D721Med (cell line): Measurements from ENCODE around the gene FGR.
"Not testable (repeated sequence)": the region's sequence is repeated elsewhere in the genome, so short reads cannot be mapped to it uniquely, and the experiment has no call there.

Experiments
- DNase-seq: peaks from one replicate; pipeline ENCODE4 v3.0.0; 2011; ENCODE audit warnings: low spot score; ENCODE audit not compliant: insufficient read length
- FAIRE-seq: peaks from 2 replicates; lab custom pipeline; 2011; peaks lifted over from hg19 to GRCh38; lab: Jason Lieb, UNC
- TF ChIP-seq, protein P1 (sequence below): IDR thresholded peaks from 2 replicates; pipeline ENCODE4 v1.5.1; 2012; ENCODE audit warnings: mild to moderate bottlenecking, control low read depth; ENCODE audit not compliant: insufficient read depth; ENCODE audit errors: missing control alignments

Gene FGR

DNA sequence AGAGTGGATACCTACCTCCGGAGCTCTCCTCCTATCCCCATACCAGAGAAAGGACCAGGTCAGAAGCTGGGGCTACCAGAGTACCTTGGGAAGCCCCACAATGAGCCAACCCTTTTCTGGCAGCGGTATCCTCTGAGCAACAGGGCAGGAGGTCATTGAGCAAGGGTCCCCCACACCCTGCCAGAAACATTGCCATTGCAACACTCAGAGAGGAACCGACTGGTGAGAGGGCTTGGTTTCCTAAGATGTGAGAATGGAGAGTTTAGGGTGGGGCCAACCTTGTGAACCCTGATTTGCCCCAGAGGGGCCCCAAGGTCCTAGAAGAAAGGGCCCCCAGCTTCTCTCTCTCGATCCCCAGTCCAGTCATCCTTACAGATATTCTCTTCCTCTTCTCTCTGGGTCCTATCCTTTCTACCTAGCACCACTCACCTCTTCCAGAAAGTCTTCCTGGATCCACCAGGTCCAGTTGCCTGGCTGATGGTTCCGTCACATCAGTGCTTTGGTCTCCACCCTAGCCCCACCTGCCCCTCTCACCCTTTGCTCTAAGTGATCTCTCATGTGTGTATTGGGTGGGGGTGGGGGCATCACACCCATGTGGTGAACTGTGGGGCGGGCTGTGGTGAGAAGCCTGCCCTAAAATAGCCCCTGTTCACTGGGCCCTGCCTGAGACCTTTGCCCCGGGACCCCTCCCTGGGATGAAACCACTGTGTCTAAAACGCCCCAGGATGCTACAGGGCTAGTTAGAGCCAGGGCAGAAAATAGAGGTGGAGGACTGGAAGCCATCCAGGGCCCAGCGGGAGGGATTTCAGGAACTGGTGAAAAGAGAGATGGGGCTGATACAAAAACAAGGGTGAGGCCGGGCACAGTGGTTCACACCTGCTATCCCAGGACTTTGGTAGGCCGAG, 8.7 kb downstream of the FGR start:
- FAIRE-seq, result no peak
- no peak for DNase-seq
- TF ChIP-seq, protein P1, sequence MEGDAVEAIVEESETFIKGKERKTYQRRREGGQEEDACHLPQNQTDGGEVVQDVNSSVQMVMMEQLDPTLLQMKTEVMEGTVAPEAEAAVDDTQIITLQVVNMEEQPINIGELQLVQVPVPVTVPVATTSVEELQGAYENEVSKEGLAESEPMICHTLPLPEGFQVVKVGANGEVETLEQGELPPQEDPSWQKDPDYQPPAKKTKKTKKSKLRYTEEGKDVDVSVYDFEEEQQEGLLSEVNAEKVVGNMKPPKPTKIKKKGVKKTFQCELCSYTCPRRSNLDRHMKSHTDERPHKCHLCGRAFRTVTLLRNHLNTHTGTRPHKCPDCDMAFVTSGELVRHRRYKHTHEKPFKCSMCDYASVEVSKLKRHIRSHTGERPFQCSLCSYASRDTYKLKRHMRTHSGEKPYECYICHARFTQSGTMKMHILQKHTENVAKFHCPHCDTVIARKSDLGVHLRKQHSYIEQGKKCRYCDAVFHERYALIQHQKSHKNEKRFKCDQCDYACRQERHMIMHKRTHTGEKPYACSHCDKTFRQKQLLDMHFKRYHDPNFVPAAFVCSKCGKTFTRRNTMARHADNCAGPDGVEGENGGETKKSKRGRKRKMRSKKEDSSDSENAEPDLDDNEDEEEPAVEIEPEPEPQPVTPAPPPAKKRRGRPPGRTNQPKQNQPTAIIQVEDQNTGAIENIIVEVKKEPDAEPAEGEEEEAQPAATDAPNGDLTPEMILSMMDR, result no peak

DNA sequence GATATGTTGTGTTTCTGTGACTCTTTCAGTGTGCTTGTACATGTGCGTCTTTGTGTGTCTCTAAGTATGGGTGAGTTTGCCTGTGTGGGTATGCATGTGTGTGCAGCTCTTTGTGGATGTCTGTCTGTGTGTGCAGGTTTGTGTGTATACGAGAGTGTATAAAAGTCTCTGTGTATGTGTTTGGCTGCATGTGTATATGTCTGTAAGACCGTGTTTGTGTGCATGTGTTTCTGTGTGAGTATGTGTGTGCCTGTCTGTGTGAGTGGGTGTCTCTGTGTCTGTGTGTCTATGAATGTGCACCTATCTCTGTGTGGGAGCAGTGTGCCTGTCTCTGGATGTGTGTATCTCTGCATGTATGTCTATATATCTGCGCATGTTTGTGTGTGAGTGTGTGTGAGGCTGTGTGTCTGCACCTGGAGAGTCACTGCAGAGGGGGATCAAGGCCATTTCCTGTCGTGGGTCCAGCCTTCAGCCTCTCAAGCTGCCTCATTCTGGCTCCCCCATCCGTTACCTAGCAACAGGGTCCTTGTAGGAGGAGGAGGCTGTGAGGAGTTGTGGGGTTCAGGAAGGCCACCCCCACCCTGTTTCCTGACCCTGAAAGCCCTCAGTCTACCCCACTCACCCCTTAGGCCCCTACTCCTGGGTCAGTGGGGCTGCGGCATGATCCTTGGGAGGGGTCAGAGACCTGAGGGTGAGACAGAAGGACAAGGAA, 10.4 kb downstream of the FGR start:
- FAIRE-seq (no peak), DNase-seq (no peak)
- TF ChIP-seq, protein P1, result no peak

DNA sequence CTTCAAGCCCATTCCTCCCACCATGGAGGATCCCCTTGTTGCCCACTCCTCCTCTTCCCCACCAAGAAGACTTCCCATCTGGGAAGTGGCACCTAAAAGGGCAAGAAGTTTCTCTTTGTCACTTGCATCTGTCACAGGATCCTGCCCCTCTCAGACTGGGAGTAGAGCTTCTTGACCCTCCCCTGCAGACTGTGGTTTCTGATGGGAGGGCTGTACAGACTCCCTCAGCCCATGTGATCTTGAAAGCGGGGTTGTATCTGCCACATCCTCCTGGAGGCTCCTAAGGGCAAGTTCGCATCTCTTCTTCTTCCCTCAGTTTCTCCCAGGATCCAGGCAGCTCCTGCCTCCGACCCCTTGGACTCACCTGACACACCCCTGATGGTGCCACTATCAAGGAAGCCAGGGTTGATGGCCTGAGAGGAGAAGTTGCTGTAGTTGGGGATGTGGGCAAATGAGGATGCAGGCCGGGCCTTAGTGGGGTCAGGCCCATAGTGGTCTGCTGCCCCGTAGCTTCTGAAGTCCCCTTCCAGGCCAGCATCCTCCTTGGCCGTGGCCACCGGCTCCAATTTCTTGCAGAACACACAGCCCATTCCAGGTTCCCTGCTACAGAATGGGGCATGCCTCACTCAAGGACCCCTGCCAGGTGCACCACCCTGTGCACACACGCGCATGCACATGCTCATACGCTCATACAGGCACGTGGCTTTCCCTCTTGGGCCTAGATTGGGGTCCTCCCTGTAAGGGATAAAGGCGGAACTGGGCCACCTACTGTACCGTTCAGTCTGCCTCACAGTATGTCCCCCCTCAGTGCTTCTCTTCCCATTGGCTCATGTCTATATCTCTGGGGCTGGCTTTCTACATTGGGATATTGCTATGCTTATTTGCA, 11.4 kb downstream of the FGR start:
- TF ChIP-seq, protein P1, result no peak
- FAIRE-seq (no peak), DNase-seq (no peak)

DNA sequence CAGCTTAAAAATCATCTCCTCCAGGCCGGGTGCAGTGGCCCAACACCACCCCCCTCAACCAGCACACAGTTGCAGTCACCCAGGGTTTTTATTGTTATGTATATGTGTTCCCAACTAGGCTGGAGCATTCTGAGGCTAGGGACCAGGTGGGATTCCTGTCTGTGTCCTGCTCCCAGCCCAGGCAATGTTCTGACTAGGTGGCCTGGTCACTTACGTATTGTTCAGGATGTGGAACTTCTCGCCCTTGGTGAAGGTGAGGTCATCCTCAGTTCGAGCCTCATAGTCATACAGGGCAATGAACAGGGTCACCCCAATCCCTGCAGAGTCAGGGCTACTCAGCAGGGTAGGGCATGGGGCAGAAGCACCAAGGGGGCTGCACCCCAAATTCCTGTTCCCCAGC, 12.2 kb downstream of the FGR start:
- no peak for FAIRE-seq
- TF ChIP-seq, protein P1, result no peak
- DNase-seq, result no peak

DNA sequence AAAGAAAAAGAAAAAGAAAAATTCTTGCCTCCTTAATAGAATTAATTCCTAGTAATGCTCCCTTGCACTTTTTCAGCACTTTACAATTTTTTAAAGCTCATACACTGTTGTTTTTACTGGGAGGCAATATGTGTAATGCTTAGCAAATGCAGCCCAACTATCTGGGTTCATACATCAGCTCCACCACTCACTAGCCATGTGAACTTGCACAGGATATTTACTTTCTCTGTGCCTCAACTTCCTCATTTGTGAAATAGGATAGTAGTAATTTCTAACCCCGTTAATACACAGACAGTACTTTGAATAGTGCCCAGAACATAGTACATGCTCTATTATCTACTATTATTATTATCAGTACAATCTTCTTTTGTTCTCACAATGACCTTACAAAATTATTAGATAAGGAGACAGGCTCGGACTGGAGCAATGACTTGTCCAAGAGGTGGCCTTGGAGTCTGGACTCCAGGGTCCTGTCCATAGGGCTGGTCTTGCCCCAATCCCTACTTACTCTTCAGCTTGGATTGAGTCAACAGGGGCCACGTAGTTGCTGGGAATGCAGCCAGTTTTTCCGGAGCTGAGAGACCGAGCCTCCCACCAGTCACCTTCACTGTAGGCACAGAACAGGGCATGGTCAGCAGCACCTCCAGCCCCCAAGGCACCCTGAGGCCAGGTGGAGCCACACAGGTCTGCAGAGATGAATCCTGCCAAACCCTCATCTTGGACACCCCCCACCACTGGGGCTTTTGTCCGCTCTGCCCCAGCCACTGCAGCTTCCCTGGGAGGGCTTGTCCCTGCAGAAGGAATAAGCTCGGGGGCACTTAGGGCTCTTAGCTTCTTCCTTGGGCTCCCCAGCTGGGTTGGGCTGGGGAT, 13.7 kb downstream of the FGR start:
- FAIRE-seq (no peak), DNase-seq (no peak)
- TF ChIP-seq, protein P1, result no peak

DNA sequence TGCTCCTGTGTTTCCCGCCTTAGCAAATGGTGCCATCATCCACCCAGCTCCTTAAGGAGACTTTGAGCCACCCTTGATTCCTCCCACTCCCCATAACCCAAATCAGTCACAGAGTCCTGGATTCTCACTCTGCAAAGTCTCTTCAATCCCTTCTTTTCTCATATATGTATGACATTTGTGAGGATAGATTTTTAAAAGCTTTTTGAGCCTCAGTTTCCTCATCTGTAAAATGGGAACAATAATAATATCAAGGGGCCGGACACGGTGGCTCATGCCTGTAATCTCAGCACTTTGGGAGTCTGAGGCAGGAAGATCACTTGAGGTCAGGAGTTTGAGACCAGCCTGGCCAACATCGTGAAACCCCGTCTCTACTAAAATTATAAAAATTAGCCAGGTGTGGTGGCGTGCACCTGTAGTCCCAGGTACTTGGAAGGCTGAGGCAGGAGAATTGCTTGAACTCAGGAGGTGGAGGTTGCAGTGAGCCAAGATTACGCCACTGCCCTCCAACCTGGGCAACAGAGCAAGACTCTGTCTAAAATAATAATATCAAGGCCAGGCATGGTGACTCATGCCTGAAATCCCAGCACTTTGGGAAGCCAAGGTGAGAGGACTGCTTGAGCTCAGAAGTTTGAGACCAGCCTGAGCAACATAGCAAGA, 15.1 kb downstream of the FGR start:
- FAIRE-seq, DNase-seq: not testable (repeated sequence)
